SU-DHL-6 (cell line): ENCODE results near the gene ANKRD22.

Source experiments
- H2AFZ ChIP-seq: fragments of 200-600 bp; sonication (generic); 2 replicates; pipeline ENCODE4 v1.6.1; 2014; ENCODE audit warnings: low read depth, mild to moderate bottlenecking, moderate library complexity, mixed read lengths, antibody characterized with exemption, low read length; ENCODE audit not compliant: severe bottlenecking
- H3F3A ChIP-seq: fragments of 200-600 bp; shearing (Covaris generic); 2 replicates; pipeline ENCODE4 v1.6.0; 2016; ENCODE audit warnings: antibody characterized with exemption, mild to moderate bottlenecking; ENCODE audit not compliant: insufficient read depth
- H3K27ac ChIP-seq: fragments of 200-600 bp; sonication (generic); 2 replicates; pipeline ENCODE4 v1.5.1; 2016; ENCODE audit warnings: low read depth, mild to moderate bottlenecking, low read length, moderate library complexity, mixed read lengths
- H3K27me3 ChIP-seq: fragments of 200-600 bp; sonication (generic), shearing (Covaris generic); 2 replicates; pipeline ENCODE4 v1.6.0; 2014; ENCODE audit warnings: mild to moderate bottlenecking, low read length
- H3K36me3 ChIP-seq: fragments of 200-600 bp; sonication (generic); 2 replicates; pipeline ENCODE4 v1.6.1; 2014; ENCODE audit warnings: mild to moderate bottlenecking, low read length, mixed read lengths
- H3K4me2 ChIP-seq: fragments of 300-600, 200-600 bp; shearing (Covaris generic), sonication (generic); 2 replicates; pipeline ENCODE4 v1.6.0; 2014; ENCODE audit warnings: low read length, low read depth, mild to moderate bottlenecking; ENCODE audit not compliant: poor library complexity, severe bottlenecking
- H3K4me3 ChIP-seq: fragments of 200-600 bp; sonication (generic); 2 replicates; pipeline ENCODE4 v1.5.1; 2014; ENCODE audit warnings: antibody characterized with exemption, low read length, mild to moderate bottlenecking, mixed read lengths; ENCODE audit not compliant: insufficient read depth, poor library complexity, severe bottlenecking
- H3K79me2 ChIP-seq: fragments of 200-600 bp; sonication (generic); 2 replicates; pipeline ENCODE4 v1.6.1; 2014; ENCODE audit warnings: mild to moderate bottlenecking, low read length, moderate library complexity; ENCODE audit not compliant: insufficient read depth
- H3K9ac ChIP-seq: fragments of 200-600 bp; sonication (generic); 2 replicates; pipeline ENCODE4 v1.7.0; 2014; ENCODE audit warnings: mild to moderate bottlenecking, low read length
- H3K9me2 ChIP-seq: fragments of 200-600 bp; sonication (generic); replicated peaks from 2 replicates; pipeline ENCODE4 v1.6.1; 2014; ENCODE audit warnings: low read length; ENCODE audit not compliant: insufficient read depth
- H3K9me3 ChIP-seq: fragments of 200-600 bp; sonication (generic); 2 replicates; pipeline ENCODE4 v1.6.1; 2014; ENCODE audit warnings: low read length, mixed read lengths; ENCODE audit not compliant: insufficient read depth
- H4K20me1 ChIP-seq: fragments of 200-600 bp; sonication (generic); 2 replicates; pipeline ENCODE4 v1.6.1; 2014; ENCODE audit warnings: low read depth, mild to moderate bottlenecking, antibody characterized with exemption, low read length, moderate library complexity, mixed read lengths
- CTCF ChIP-seq: fragments of 200-600 bp; sonication (generic); IDR thresholded peaks from one replicate; pipeline ENCODE4 v1.5.1; 2017; ENCODE audit warnings: antibody characterized with exemption, mild to moderate bottlenecking, low read length, moderate library complexity; ENCODE audit not compliant: insufficient read depth, poor library complexity, severe bottlenecking
- EZH2phosphoT487 ChIP-seq: fragments of 200-600 bp; sonication (generic), shearing (Covaris generic); conservative IDR thresholded peaks from 2 replicates; pipeline ENCODE4 v1.6.1; 2018; ENCODE audit warnings: mild to moderate bottlenecking, antibody characterized with exemption, low read length, moderate library complexity, mixed read lengths

Gene ANKRD22

DNA sequence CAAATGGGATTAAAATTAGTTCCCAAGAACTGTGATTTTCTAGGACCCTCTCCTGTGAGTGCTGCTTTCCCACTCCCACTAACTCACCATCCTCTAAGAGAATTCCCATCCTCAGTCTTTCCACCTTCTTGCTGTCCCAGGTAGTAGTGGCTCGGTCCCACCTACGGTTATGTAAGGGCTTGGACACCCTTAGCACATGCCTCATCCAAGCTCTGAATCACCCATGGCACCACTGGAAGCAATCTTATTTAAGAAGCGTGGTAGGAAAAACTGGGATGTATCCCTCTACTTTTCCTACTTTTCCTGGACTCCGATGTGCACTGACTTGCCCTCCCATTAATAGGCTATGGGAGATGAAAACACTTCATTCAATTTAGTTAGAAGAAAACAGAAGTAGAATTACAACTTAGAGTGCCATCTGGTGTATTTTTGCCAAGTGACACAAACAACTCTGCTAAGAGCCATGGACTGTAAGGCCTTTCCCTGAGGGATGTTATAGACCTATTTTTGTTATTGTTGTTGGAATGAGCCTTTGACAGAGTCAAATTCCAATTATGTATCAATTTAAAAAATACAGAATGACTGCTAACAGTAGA is 13.7 kb upstream of the ANKRD22 start:
- H3K4me3 ChIP-seq: no peak overlapping the region
- H3K4me2 ChIP-seq: no peak overlapping the region
- H3K79me2 ChIP-seq: no peaks in the 10 kb centered on the region
- H3K27ac ChIP-seq: no peak overlapping the region
- H4K20me1 ChIP-seq: no peaks in the 10 kb centered on the region
- no peaks in the 10 kb centered on the region for H3K9me2 ChIP-seq
- no peaks in the 10 kb centered on the region for H3K9me3 ChIP-seq
- no peaks in the 10 kb centered on the region for H3K36me3 ChIP-seq
- H2AFZ ChIP-seq: no peak overlapping the region
- H3F3A ChIP-seq: no peaks in the 10 kb centered on the region
- TF ChIP-seq EZH2phosphoT487 (no peak), CTCF (no peak)
- no peak overlapping the region for H3K9ac ChIP-seq
- H3K27me3 ChIP-seq: no peaks in the 10 kb centered on the region

DNA sequence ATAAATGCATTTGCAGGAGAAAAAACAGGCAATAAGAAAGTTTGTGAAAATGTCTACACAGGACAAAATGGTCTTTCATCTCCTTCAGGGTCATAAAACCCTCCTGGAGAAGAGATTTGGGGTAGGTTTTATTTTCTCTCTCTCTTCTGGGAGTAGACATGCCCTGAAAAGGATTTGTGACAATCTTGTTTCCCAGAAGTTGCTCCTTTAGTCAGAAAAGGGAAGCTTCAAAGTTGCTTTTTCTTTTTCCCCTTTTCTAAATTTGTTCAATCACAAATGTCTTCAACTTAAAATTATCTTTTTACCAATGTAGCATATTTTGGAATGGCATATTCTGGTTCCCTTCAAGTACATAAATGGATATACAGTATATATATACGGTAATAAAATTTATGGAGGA is 9.4 kb upstream of the ANKRD22 start:
- Histone ChIP-seq H3F3A (no peaks in the 10 kb centered on the region), H3K4me3 (no peak overlapping the region), H3K9ac (no peak overlapping the region), H3K36me3 (no peaks in the 10 kb centered on the region), H2AFZ (no peak overlapping the region), H3K27ac (no peak overlapping the region), H3K4me2 (no peak overlapping the region), H3K79me2 (no peaks in the 10 kb centered on the region), H3K9me3 (no peaks in the 10 kb centered on the region), H4K20me1 (no peaks in the 10 kb centered on the region), H3K9me2 (no peaks in the 10 kb centered on the region), H3K27me3 (no peaks in the 10 kb centered on the region)
- TF ChIP-seq CTCF (no peak), EZH2phosphoT487 (no peak)

DNA sequence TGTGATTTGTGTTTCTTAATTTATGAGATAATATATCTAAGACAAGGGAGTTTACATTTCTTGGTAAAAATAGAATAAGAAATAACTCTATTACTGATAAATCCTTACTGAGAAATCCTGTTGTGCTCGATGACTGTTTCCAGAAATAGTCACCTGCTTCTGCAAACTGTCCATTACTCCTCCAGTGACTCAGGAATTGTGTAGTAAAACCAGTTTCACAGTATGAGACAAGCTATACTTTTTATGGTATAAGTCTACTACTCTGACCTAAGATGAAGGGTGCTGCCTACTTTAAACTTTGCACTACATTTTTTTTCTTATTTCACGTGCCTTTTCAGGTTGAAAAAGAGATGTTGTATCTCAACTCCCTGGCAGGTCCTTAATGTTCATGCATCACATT is 6.8 kb upstream of the ANKRD22 start:
- Histone ChIP-seq H2AFZ (no peak overlapping the region), H3K9ac (no peak overlapping the region), H3K9me3 (no peaks in the 10 kb centered on the region), H4K20me1 (no peaks in the 10 kb centered on the region), H3F3A (no peaks in the 10 kb centered on the region), H3K4me3 (no peak overlapping the region), H3K27me3 (no peaks in the 10 kb centered on the region), H3K4me2 (no peak overlapping the region), H3K9me2 (no peaks in the 10 kb centered on the region), H3K27ac (no peak overlapping the region), H3K36me3 (no peaks in the 10 kb centered on the region), H3K79me2 (no peaks in the 10 kb centered on the region)
- TF ChIP-seq EZH2phosphoT487 (no peak), CTCF (no peak)
